Muscle of leg (tissue), 16 donors: Measurements from ENCODE around the gene CLEC12A. TPM values are rescaled to one million over a fixed set of nuclear protein-coding genes. Genes with fewer than 3 reads are reported as not detected.

ENCODE experiments used
- DNase-seq: peaks from one replicate; pipeline ENCODE4 v3.0.0; 2013
- H3K27ac ChIP-seq: one replicate; pipeline ENCODE4 v1.5.1; 2013; ENCODE audit warnings: mild to moderate bottlenecking, low read length, control low read depth
- H3K27me3 ChIP-seq: one replicate; pipeline ENCODE4 v1.6.1; 2013; ENCODE audit warnings: low read length; ENCODE audit not compliant: control insufficient read depth, insufficient read depth
- H3K36me3 ChIP-seq: one replicate; pipeline ENCODE4 v1.6.1; 2013; ENCODE audit warnings: low read length; ENCODE audit not compliant: control insufficient read depth, insufficient read depth
- H3K4me1 ChIP-seq: one replicate; pipeline ENCODE4 v1.6.1; 2013; ENCODE audit warnings: low read length; ENCODE audit not compliant: control insufficient read depth, insufficient read depth
- H3K4me3 ChIP-seq: one replicate; pipeline ENCODE4 v1.5.1; 2013; ENCODE audit warnings: low read length, control low read depth
- H3K9me3 ChIP-seq: replicated peaks from 2 replicates; pipeline ENCODE4 v1.6.1; 2013; ENCODE audit warnings: low read depth, low read length; ENCODE audit not compliant: control insufficient read depth
- WGBS: methylation state at CpG from one replicate; pipeline ENCODE4 v1.1.5; 2013; ENCODE audit warnings: missing lambda C conversion rate; ENCODE audit not compliant: insufficient coverage; 5-methylcytosine and 5-hydroxymethylcytosine counted together
- long read RNA-seq, 11 donors: transcript quantifications; one replicate each; lab custom pipeline, GENCODE V29; 2026
- polyA plus RNA-seq, 8 donors: library from polyadenylated mRNA; unstranded; fragments of 120-200 nt; gene quantifications; one replicate each; pipeline versions ENCODE4 v1.2.1 to v1.2.3, GENCODE V29; 2013; ENCODE audit warnings: inconsistent platforms in 1 of 8, low replicate concordance in 1 of 8; ENCODE audit not compliant: insufficient read length in 8 of 8, insufficient read depth in 1 of 8
- total RNA-seq: library from RNA; stranded (reverse); fragments of 120-200 nt; gene quantifications from one replicate; pipeline ENCODE4 v1.2.4, GENCODE V29; 2013

Gene CLEC12A
- total RNA-seq: 0.13 TPM
- polyA plus RNA-seq: under 1 TPM; 0.26 to 0.95 (median 0.56) TPM
- long read RNA-seq, donor 1: 0 reads
- long read RNA-seq, donor 2: 0 reads
- long read RNA-seq, donor 3: 0 reads
- long read RNA-seq, donor 4: 0 reads
- long read RNA-seq, donor 5: 0 reads
- long read RNA-seq, donor 6: 0 reads
- long read RNA-seq, donor 7: 0 reads
- long read RNA-seq, donor 8: 0 reads
- long read RNA-seq, donor 9: 0 reads
- long read RNA-seq, donor 10: 0 reads
- long read RNA-seq, donor 11: 0 reads

DNA sequence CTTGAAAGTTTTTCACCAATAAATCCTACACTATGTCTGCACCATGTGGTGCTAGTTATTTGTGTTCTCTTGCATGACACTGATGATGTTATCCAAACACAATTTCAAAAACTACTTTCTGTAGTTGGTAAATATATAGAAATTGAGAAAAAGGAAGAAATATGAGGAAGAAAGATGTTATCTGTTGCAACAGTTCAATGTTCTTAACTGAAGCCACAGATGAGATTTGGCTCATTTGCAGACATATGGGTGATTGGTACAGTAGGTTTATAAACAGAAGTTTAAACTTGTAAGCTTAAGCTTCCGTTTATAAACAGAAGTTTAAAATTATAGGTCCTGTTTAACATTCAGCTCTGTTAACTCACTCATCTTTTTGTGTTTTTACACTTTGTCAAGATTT, at the start of gene CLEC12A:
Gene CLEC12A (plus strand): TSS at position 229 of the 400 bp plus-strand sequence. CDS start 188 bp downstream, outside the sequence.
- Histone ChIP-seq H3K4me3 (no peak within 1 kb of the TSS), H3K9me3 (no peaks in the 10 kb centered on the region), H3K27me3 (no peaks in the 10 kb centered on the region), H3K27ac (no peak within 1 kb of the TSS), H3K4me1 (no peaks in the 10 kb centered on the region), H3K36me3 (no peaks in the 10 kb centered on the region)
- peak; percentile 5 for DNase-seq
- no CpG with 5 or more reads among the region's 1 CpG for WGBS

DNA sequence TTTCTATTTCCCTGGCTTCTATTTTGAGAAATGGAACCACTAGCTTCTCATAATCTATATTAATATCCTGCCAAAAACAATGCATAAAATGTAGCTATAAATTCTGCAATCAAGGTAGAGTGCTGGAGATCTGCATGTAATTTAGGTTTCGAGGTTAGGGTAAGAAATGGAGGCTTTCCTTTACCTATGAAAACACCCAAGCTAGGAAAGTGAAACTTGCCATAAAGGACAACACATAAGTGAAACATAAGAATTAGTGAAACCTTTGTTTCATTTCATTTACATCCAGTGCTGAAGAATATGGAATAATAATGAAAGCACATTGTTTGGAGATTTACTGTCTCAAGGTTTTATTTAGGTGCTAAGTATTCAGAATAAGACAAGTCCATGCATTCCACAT, 48.8 kb upstream of the CLEC12A start:
- DNase-seq: no peak
- no peaks in the 10 kb centered on the region for H3K36me3 ChIP-seq
- WGBS: no CpG with 5 or more reads among the region's 1 CpG
- H3K9me3 ChIP-seq: no peaks in the 10 kb centered on the region
- H3K27me3 ChIP-seq: no peaks in the 10 kb centered on the region
- H3K4me1 ChIP-seq: no peaks in the 10 kb centered on the region
- H3K27ac ChIP-seq: no peak overlapping the region
- no peak overlapping the region for H3K4me3 ChIP-seq

DNA sequence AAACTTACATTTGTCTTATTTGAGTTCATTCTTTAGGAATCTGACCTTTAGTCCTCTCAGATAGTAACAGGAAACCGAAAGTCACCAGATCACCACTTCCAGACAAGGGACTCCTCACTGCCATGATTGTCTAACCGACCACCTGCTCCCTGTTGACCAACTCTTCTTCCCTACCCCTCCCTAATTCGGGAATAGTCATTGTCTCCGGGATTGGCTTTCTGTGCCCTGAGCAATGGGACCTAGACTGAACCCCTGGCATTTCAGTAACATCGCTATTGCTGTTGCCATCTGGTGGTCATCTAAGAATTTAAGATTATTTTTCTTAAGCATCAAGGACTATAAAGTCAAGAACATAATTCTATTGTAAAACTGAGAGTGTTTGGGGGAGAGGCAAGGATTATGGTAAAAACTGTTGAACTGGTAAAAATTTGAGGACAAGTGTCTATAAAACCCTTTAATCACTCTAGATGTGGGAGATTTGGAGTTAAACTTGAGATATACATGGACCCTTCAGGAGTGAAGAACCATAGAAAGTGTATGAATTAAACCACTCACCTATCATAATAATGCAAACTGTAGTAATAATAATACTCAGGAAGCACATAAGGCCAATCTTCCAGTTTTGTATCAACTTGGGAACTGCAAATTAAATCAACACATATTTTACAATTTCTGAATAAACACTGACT, 45.4 kb upstream of the CLEC12A start:
- Histone ChIP-seq H3K36me3 (no peaks in the 10 kb centered on the region), H3K4me3 (no peak overlapping the region), H3K9me3 (no peaks in the 10 kb centered on the region), H3K4me1 (no peaks in the 10 kb centered on the region), H3K27me3 (no peaks in the 10 kb centered on the region), H3K27ac (no peak overlapping the region)
- DNase-seq: peak; percentile 35
- 32% methylated on average over 2 of the region's 5 CpGs for WGBS

DNA sequence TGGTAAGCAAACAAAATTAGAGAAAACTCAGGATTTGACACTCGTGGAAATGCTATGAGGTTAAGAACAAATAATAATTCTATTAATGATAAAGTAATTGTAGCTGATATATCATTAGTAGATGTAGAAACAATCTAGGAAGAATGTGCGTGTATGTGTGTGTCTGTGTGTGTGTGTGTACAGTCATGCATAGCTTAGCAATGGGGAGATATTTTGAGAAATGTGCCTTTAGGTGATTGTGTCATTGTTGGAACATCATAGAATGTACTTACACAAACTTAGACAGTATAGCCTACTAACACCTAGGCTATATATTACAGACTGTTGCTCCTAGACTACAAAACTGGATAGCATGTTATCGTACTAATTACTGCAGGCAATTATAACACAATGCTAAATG, 44.3 kb upstream of the CLEC12A start:
- no peaks in the 10 kb centered on the region for H3K27me3 ChIP-seq
- no peak for DNase-seq
- no CpG with 5 or more reads among the region's 3 CpGs for WGBS
- H3K4me1 ChIP-seq: no peaks in the 10 kb centered on the region
- H3K27ac ChIP-seq: no peak overlapping the region
- H3K36me3 ChIP-seq: no peaks in the 10 kb centered on the region
- no peaks in the 10 kb centered on the region for H3K9me3 ChIP-seq
- no peak overlapping the region for H3K4me3 ChIP-seq

DNA sequence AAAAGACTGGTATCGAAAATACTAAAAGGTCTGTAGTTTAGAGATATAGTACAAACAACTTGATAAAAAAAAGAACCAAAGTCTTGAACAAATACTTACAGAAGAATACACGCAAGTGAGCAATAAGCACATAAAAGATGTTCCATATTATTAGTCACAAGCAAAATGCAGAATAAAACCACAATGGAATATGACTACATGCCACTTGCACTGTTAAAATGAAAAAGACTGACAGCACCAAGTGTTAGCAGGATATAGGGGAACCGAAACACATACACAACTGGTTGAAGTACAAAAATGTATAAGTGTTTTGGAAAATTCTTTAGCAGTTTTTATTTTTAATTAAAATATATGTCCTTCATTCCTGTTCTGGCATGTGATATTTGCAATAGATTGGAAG, 42.6 kb upstream of the CLEC12A start:
- no peak overlapping the region for H3K4me3 ChIP-seq
- WGBS: no CpG with 5 or more reads among the region's 3 CpGs
- no peaks in the 10 kb centered on the region for H3K36me3 ChIP-seq
- no peaks in the 10 kb centered on the region for H3K27me3 ChIP-seq
- H3K27ac ChIP-seq: no peak overlapping the region
- H3K9me3 ChIP-seq: no peaks in the 10 kb centered on the region
- no peaks in the 10 kb centered on the region for H3K4me1 ChIP-seq
- DNase-seq: peak; percentile 5

DNA sequence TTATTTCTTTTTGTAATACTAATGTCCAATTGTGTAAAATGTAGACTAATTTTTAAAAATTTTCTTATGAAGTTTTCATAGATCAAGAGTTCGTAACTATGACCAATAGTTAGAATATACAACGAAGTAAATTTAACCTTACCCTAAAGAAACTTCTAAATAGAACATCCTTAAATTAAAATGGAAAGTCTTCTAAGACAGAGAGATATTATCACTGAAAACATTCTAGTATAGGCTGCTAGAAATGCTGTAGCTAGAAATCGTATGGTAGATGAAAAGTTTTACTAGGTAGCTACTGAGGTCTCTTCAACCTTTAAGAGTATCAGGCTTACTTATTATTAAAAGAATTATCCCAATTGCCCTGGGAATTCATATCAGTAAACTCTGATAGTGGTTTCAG, 40.0 kb upstream of the CLEC12A start:
- no peaks in the 10 kb centered on the region for H3K36me3 ChIP-seq
- no CpG with 5 or more reads among the region's 3 CpGs for WGBS

DNA sequence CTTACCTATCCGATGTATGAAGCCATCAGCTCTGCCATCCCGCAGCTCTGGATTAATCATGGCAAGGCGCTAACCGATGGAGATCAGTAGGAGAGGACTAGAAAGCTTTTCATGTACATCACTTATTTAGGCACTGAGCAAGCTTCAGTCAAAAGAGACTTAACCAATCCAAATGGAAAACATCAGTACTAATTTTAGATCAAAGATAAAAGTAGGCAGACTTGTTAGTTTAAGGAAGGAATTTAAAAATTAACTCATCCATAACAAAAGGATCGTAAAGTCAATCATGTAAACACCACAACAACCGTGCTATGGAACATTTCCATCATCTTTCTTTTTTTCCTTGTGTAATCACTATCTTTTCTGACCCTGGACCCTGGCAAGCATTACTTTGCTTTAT, 38.9 kb upstream of the CLEC12A start, which contains the start of gene CLEC2A:
Gene CLEC2A (minus strand): TSS at position 101 of the 400 bp plus-strand sequence. CDS start 41 bp downstream, at position 60.
- Histone ChIP-seq H3K36me3 (no peaks in the 10 kb centered on the region), H3K4me3 (no peak within 1 kb of the TSS), H3K27me3 (no peaks in the 10 kb centered on the region), H3K27ac (no peak within 1 kb of the TSS), H3K4me1 (no peaks in the 10 kb centered on the region), H3K9me3 (no peaks in the 10 kb centered on the region)
- DNase-seq: no peak
- WGBS: 50% methylated on average over 1 of the region's 6 CpGs

More for the DNA sequence above, 40.0 kb upstream of the CLEC12A start:
- no peak for DNase-seq
- Histone ChIP-seq H3K4me3 (no peak overlapping the region), H3K27me3 (no peaks in the 10 kb centered on the region), H3K9me3 (no peaks in the 10 kb centered on the region), H3K27ac (no peak overlapping the region), H3K4me1 (no peaks in the 10 kb centered on the region)

DNA sequence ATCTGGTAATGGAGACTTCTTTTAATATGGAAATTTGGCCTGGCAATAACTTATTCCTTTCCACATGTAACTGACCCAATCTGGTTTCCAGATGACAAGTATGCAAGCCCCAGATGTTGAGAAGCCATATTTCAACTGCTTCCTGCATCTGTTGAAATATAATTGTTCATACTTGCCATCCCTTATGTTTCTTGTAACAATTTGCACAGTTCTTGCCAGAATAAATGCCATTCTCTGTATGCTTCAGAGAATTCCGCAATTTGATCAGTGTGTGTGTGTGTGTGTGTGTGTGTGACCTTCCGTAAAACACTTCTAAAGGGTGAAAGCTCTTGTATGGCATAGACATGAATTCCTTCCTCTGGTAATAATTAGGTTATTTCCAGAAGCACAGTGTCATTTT, 37.3 kb upstream of the CLEC12A start:
- no peaks in the 10 kb centered on the region for H3K9me3 ChIP-seq
- no peaks in the 10 kb centered on the region for H3K36me3 ChIP-seq
- no peaks in the 10 kb centered on the region for H3K27me3 ChIP-seq
- WGBS: no CpG with 5 or more reads among the region's 2 CpGs
- DNase-seq: peak; percentile 41
- H3K27ac ChIP-seq: no peak overlapping the region
- H3K4me3 ChIP-seq: no peak overlapping the region
- H3K4me1 ChIP-seq: no peaks in the 10 kb centered on the region

DNA sequence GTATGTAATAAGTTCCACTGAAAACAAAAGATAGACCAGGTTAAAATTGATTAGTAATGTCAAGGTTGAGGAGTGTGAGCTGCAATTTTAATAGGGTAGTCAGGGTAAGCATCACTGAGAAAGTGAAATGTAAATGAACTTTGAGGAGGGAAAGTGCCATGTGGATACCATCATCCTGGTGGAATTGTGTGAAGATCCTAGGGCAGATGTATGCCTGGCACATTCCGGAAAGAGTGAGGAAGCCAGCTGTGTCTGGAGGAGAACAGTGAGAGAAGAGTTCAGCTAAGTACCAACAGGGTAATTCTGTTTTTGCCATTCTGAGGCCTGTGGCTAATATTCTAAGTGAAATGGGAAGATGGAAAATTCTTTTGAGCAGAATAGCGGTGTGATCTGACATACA, 36.2 kb upstream of the CLEC12A start:
- no peaks in the 10 kb centered on the region for H3K27me3 ChIP-seq
- H3K4me1 ChIP-seq: no peaks in the 10 kb centered on the region
- peak; percentile 20 for DNase-seq
- H3K9me3 ChIP-seq: no peaks in the 10 kb centered on the region
- WGBS: 68% methylated on average over 1 of the region's 2 CpGs
- H3K36me3 ChIP-seq: no peaks in the 10 kb centered on the region
- H3K27ac ChIP-seq: no peak overlapping the region
- no peak overlapping the region for H3K4me3 ChIP-seq

DNA sequence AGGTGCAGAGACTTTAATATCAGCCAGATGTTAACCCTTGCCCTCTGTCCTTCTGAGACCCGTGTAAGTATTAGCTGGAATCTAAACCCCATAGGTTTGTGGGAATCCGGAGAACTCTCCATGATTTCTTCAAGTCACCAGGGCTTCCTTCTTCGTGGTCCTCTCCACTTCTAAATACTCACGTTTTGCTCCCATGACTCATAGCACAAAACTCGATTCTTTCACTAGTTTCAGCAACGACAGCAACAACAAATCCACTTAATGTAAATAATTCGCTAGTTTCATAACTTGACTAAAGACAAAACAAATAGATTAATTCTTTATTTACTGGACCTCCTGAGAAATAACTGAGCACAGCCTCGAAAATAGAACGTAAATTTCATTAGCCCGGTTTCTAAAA, 34.6 kb upstream of the CLEC12A start:
- DNase-seq: peak; percentile 17
- WGBS: 32% methylated on average over 3 of the region's 10 CpGs
- Histone ChIP-seq H3K9me3 (no peaks in the 10 kb centered on the region), H3K4me1 (no peaks in the 10 kb centered on the region), H3K27me3 (no peaks in the 10 kb centered on the region), H3K27ac (no peak overlapping the region), H3K4me3 (no peak overlapping the region), H3K36me3 (no peaks in the 10 kb centered on the region)
